Lung (tissue), 12 donors: ENCODE data around the gene TBC1D22A. TPM values are rescaled to one million over a fixed set of nuclear protein-coding genes. Genes with fewer than 3 reads are reported as not detected.

Experiments
- ATAC-seq: fragments of 200-7000 bp; cut with Tn5 transposase; one replicate; pipeline ENCODE4 v1.9.1; 2020; ENCODE audit warnings: moderate number of reproducible peaks; ENCODE audit not compliant: insufficient read depth, low FRiP score
- DNase-seq, 3 donors: peaks; one replicate each; pipeline ENCODE4 v3.0.0-alpha.2; 2013 to 2017
- H3K27ac ChIP-seq, 2 donors: one replicate each; pipeline ENCODE4 v1.5.1; 2013; ENCODE audit warnings: mild to moderate bottlenecking in 2 of 2, moderate library complexity in 2 of 2, control low read depth in 1 of 2, inconsistent platforms in 1 of 2, low read depth in 1 of 2, low read length in 1 of 2
- H3K27me3 ChIP-seq, 3 donors: one replicate each; pipeline ENCODE4 v1.5.1; 2013; ENCODE audit warnings: low read length in 2 of 3; ENCODE audit not compliant: control insufficient read depth in 3 of 3, insufficient read depth in 3 of 3
- H3K36me3 ChIP-seq, 4 donors: one replicate each; pipeline ENCODE4 v1.5.1; 2013; ENCODE audit warnings: low read length in 4 of 4, mild to moderate bottlenecking in 1 of 4, moderate library complexity in 1 of 4; ENCODE audit not compliant: control insufficient read depth in 4 of 4, insufficient read depth in 4 of 4
- H3K4me1 ChIP-seq, 5 donors: one replicate each; pipeline ENCODE4 v1.5.1; 2013; ENCODE audit warnings: low read length in 5 of 5, mild to moderate bottlenecking in 2 of 5, moderate library complexity in 1 of 5; ENCODE audit not compliant: control insufficient read depth in 5 of 5, insufficient read depth in 5 of 5
- H3K4me3 ChIP-seq: one replicate; pipeline ENCODE4 v1.5.1; 2013; ENCODE audit warnings: mild to moderate bottlenecking, control low read depth, moderate library complexity
- H3K9ac ChIP-seq, 2 donors: one replicate each; pipeline ENCODE4 v1.5.1; 2013; ENCODE audit warnings: low read length in 2 of 2, control low read depth in 1 of 2; ENCODE audit not compliant: insufficient read depth in 1 of 2
- H3K9me3 ChIP-seq, 4 donors: one replicate each; pipeline ENCODE4 v1.5.1; 2013; ENCODE audit warnings: low read length in 3 of 4, mild to moderate bottlenecking in 1 of 4, moderate library complexity in 1 of 4; ENCODE audit not compliant: control insufficient read depth in 4 of 4, insufficient read depth in 3 of 4
- CTCF ChIP-seq: IDR thresholded peaks from 2 replicates; pipeline ENCODE4 v1.5.1; 2012; ENCODE audit warnings: mild to moderate bottlenecking; ENCODE audit errors: control extremely low read depth, extremely low read depth
- WGBS, 2 donors: extraction: QIAGEN DNeasy Blood & Tissue Kit; methylation state at CpG; one replicate each; pipeline ENCODE4 v1.1.7; 2013; 5-methylcytosine and 5-hydroxymethylcytosine counted together
- polyA plus RNA-seq, 2 donors: library from polyadenylated mRNA; stranded (reverse); fragments of 200-250 nt; gene quantifications; one replicate each; pipeline ENCODE4 v1.2.1, GENCODE V29; 2013
- total RNA-seq, 2 donors: library from RNA; depleted of rRNA in 1 of 2; stranded (reverse); fragments of >200 nt in 1 of 2; gene quantifications; one replicate each; pipeline ENCODE4 v1.2.1, GENCODE V29; 2014 to 2021
- donor health status: control.
- donor health status: control.
- donor health status: Bipolar disorder and iron deficiency.
- donor health status: healthy.
- donor health status: DM: yes; HTN: yes; CAD: no.

The TBC1D22A gene
- total and polyA plus RNA-seq, 4 donors: 20.2 to 38.4 (median 21.0) TPM

GRCh38 chr22:46833228-46833627 is 70.8 kb downstream of the TBC1D22A start:
- no peak for TF ChIP-seq CTCF
- H3K27me3 ChIP-seq: no peaks in the 10 kb centered on the region
- H3K4me1 ChIP-seq: peaks cover 0 to 25% (median 15%) of the 10 kb centered on the region in 5 donors
- H3K9me3 ChIP-seq: peaks cover 0 to 8% (median 3%) of the 10 kb centered on the region in 4 donors
- no peak overlapping the region for H3K27ac ChIP-seq
- no peak for ATAC-seq
- DNase-seq: peak in 1 of 3 donors; percentile 39
- WGBS, 2 donors: 78 to 91% methylated on average over 6 of the region's 6 CpGs
- H3K36me3 ChIP-seq: no peaks in the 10 kb centered on the region
- H3K9ac ChIP-seq: no peak overlapping the region
- H3K4me3 ChIP-seq: no peak overlapping the region

DNA sequence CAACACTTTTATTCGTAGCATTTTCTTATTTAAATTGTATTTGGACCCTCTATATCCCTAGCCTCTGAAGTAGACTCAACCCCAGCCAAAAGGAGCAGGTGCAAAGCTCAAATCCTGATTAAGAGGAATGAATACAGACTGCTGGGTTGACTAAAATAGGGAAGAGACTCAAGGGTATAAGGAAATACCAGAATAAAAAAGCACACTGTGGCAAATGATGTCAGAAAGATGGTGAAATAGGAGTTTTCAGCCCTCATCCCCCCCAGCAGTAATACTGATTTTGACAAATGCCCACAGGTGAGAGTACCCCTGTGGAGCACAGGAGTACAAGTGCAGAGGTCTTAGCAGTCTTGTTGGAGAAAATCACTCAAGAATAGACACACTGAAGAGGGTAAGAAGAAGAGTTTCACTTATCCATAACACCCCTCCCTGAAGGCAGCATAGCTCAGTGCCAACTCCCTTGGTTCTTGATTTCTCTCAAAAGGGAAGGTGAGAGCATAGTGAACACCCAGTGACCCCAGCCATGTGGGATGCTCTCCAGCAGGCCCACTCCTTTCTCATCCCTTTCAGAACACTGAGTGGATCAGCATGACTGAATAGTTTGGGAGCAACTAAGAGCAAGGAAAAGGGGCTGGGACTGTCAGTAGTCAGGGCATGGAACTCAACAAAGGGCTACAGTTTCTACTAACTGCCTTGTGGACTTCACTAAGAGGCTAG is 71.7 kb downstream of the TBC1D22A start:
- Histone ChIP-seq H3K9ac (no peak overlapping the region), H3K4me1 (peaks cover 0 to 15% (median 12%) of the 10 kb centered on the region in 5 donors), H3K27ac (no peak overlapping the region), H3K36me3 (no peaks in the 10 kb centered on the region), H3K4me3 (no peak overlapping the region), H3K9me3 (peaks cover 0 to 8% (median 3%) of the 10 kb centered on the region in 4 donors), H3K27me3 (no peaks in the 10 kb centered on the region)
- TF ChIP-seq CTCF: no peak
- DNase-seq (no peak), ATAC-seq (peak; percentile 41)
- 97 to 100% methylated on average over 1 of the region's 1 CpG for WGBS, 2 donors

GRCh38 chr22:46835288-46835687 is 72.8 kb downstream of the TBC1D22A start:
- no peaks in the 10 kb centered on the region for H3K36me3 ChIP-seq
- 99 to 100% methylated on average over 2 of the region's 2 CpGs for WGBS, 2 donors
- H3K27ac ChIP-seq: no peak overlapping the region
- DNase-seq: no peak
- no peak overlapping the region for H3K4me3 ChIP-seq
- H3K4me1 ChIP-seq: peaks cover 0 to 7% (median 2%) of the 10 kb centered on the region in 5 donors
- H3K9ac ChIP-seq: no peak overlapping the region
- no peak for TF ChIP-seq CTCF
- ATAC-seq: no peak
- no peaks in the 10 kb centered on the region for H3K27me3 ChIP-seq
- peaks cover 0 to 8% (median 3%) of the 10 kb centered on the region in 4 donors for H3K9me3 ChIP-seq
